ENCODE data around the gene SIAH1. TPM values are rescaled to one million over a fixed set of nuclear protein-coding genes. Genes with fewer than 3 reads are reported as not detected.

The SIAH1 gene
- total and polyA plus RNA-seq, 9 of the 15 experiments (the other 6 are each of a cell fraction or from before 2014, with no cell fraction given), result 4.1 to 14.3 (median 12.5) TPM

GRCh38 chr16:48393485-48394354 is 8.5 kb upstream of the SIAH1 start (continued):
- TF ChIP-seq MYC (IDR thresholded peaks at IDR 0.05; ENCODE audit: low read depth, low read length) (0 out of 2 replicates have a peak, but pooled peaks have one; percentile 25), MYC (CRISPR knock-in tag; IDR thresholded peaks at IDR 0.05; ENCODE audit: borderline replicate concordance, low read depth) (no peak), ZNF589 (CRISPR knock-in tag; IDR thresholded peaks at IDR 0.05; ENCODE audit: low read depth) (peak; percentile 76; the same call in 1 of the 2 replicates), JUN (IDR thresholded peaks at IDR 0.05; ENCODE audit: borderline replicate concordance, low read depth, low read length) (0 out of 2 replicates have a peak, but pooled peaks have one; percentile 47), JUN (CRISPR knock-in tag; IDR thresholded peaks at IDR 0.05; ENCODE audit: borderline replicate concordance) (no peak)

- in situ Hi-C loops (cut with MboI), result no loop called here
- Histone ChIP-seq H2AFZ (ENCODE audit: low read depth, low read length) (no peak overlapping the region), H4K20me1 (replicated peaks; ENCODE audit: control insufficient read depth, insufficient read depth, low read length) (no peaks in the 10 kb centered on the region), H3K79me2 (ENCODE audit: control insufficient read depth, insufficient read depth, low read length) (no peaks in the 10 kb centered on the region), H3K9me1 (ENCODE audit: control insufficient read depth, insufficient read depth, low read length) (no peaks in the 10 kb centered on the region), H3K4me1 (replicated peaks in 1 of 2; ENCODE audit: control insufficient read depth in 2 of 2, insufficient read depth in 2 of 2, low read length in 2 of 2) (peaks cover 0 to 10% of the 10 kb centered on the region in 2 experiments; a peak in 3 of 5 replicates), H3K27ac (ENCODE audit: extremely low read depth, low read depth, low read length) (no peak overlapping the region), H3K4me2 (ENCODE audit: insufficient read depth, low read length) (no peak overlapping the region), H3K27me3 (ENCODE audit: control insufficient read depth in 2 of 2, insufficient read depth in 2 of 2, low read length in 2 of 2) (no peaks in the 10 kb centered on the region), H3K9me3 (replicated peaks; ENCODE audit: control insufficient read depth, insufficient read depth, low read depth, low read length) (no peaks in the 10 kb centered on the region), H3K36me3 (ENCODE audit: control insufficient read depth, insufficient read depth, low read length) (no peaks in the 10 kb centered on the region), H3K4me3 (no peak overlapping the region), H3K9ac (ENCODE audit: insufficient read depth in 1 of 2, low read depth in 2 of 2, low read length in 2 of 2) (no peak overlapping the region)
- intact Hi-C loops (cut with micrococcal nuclease), result no loop called here
- FAIRE-seq (no peak), ATAC-seq (no peak), DNase-seq (ENCODE audit: extremely low read depth in 1 of 4, low spot score in 3 of 4) (no peak)
- no TSS peak for BruUV-seq (replicated peaks)
- ChIA-PET CTCF (ENCODE audit: low intra/inter-chr PET ratio) (no interaction called here), POLR2A (no interaction called here)
- TF ChIP-seq RAD51 (IDR thresholded peaks at IDR 0.05; ENCODE audit: borderline replicate concordance, low read depth), result no peak
- WGBS (ENCODE audit: insufficient coverage, low coverage, missing lambda C conversion rate), result 57% methylated on average over 5 of the region's 5 CpGs
Observed at GRCh38 chr16:48392407-48392806, 7.2 kb upstream of the SIAH1 start.

Measured in K562 (cell line).